ENCODE results near the gene THBS1. TPM values are rescaled to one million over a fixed set of nuclear protein-coding genes. Genes with fewer than 3 reads are reported as not detected.

The THBS1 gene
- total RNA-seq, 2 donors from 2014 or later: 13.9 to 16.5 TPM

- H3K4me3 ChIP-seq (ENCODE audit: low read length): no peak overlapping the region
- Mint-ChIP-seq H3K9me3 (peaks cover 17% of the 10 kb centered on the region), H3K4me1 (no peaks in the 10 kb centered on the region), H3K27me3 (ENCODE audit: insufficient read depth) (no peaks in the 10 kb centered on the region), H3K4me3 (no peak overlapping the region), H3K27ac (no peak overlapping the region), H3K36me3 (ENCODE audit: low read depth) (no peaks in the 10 kb centered on the region)
- no peak for TF ChIP-seq CTCF (conservative IDR thresholded peaks at IDR 0.05)
- H3K4me1 ChIP-seq (ENCODE audit: control insufficient read depth, insufficient read depth, low read length): no peaks in the 10 kb centered on the region
- H3K36me3 ChIP-seq (ENCODE audit: control insufficient read depth, insufficient read depth, low read length): no peaks in the 10 kb centered on the region
- H3K9me3 ChIP-seq (ENCODE audit: control insufficient read depth, low read length): peaks cover 15% of the 10 kb centered on the region
- WGBS, 2 experiments (ENCODE audit: insufficient coverage in 1 of 2, insufficient read length in 1 of 2): 93 to 100% methylated on average over 1 of the region's 2 CpGs
- DNase-seq: no peak
- no peak overlapping the region for H3K9ac ChIP-seq (ENCODE audit: extremely low read depth, low read length, poor library complexity, severe bottlenecking)
- H3K27me3 ChIP-seq (ENCODE audit: control insufficient read depth, insufficient read depth, low read length, poor library complexity, severe bottlenecking): no peaks in the 10 kb centered on the region
- H3K27ac ChIP-seq (ENCODE audit: low read depth, low read length): no peak overlapping the region
Measured at GRCh38 chr15:39608185-39609139, 27.6 kb downstream of the THBS1 start.

- no peak for DNase-seq
- H3K9ac ChIP-seq (ENCODE audit: extremely low read depth, low read length, poor library complexity, severe bottlenecking): no peak overlapping the region
- TF ChIP-seq CTCF (conservative IDR thresholded peaks at IDR 0.05): no peak
- Mint-ChIP-seq H3K4me3 (no peak overlapping the region), H3K27ac (no peak overlapping the region), H3K27me3 (ENCODE audit: insufficient read depth) (no peaks in the 10 kb centered on the region), H3K9me3 (peaks cover 20% of the 10 kb centered on the region), H3K36me3 (ENCODE audit: low read depth) (no peaks in the 10 kb centered on the region), H3K4me1 (no peaks in the 10 kb centered on the region)
- H3K27me3 ChIP-seq (ENCODE audit: control insufficient read depth, insufficient read depth, low read length, poor library complexity, severe bottlenecking): no peaks in the 10 kb centered on the region
- H3K9me3 ChIP-seq (ENCODE audit: control insufficient read depth, low read length): peaks cover 22% of the 10 kb centered on the region
- no peaks in the 10 kb centered on the region for H3K4me1 ChIP-seq (ENCODE audit: control insufficient read depth, insufficient read depth, low read length)
- H3K36me3 ChIP-seq (ENCODE audit: control insufficient read depth, insufficient read depth, low read length): no peaks in the 10 kb centered on the region
- whole genome bisulfite sequencing, 2 experiments (ENCODE audit: insufficient coverage in 1 of 2, insufficient read length in 1 of 2): 83 to 94% methylated on average over 3 to 4 of the region's 4 CpGs
- H3K4me3 ChIP-seq (ENCODE audit: low read length): no peak overlapping the region
- no peak overlapping the region for H3K27ac ChIP-seq (ENCODE audit: low read depth, low read length)
Measured at GRCh38 chr15:39609166-39609916, 28.5 kb downstream of the THBS1 start.

GRCh38 chr15:39610665-39611064 lies 29.8 kb downstream of the THBS1 start:
- Histone ChIP-seq H3K27me3 (ENCODE audit: control insufficient read depth, insufficient read depth, low read length, poor library complexity, severe bottlenecking) (no peaks in the 10 kb centered on the region), H3K4me3 (ENCODE audit: low read length) (no peak overlapping the region), H3K36me3 (ENCODE audit: control insufficient read depth, insufficient read depth, low read length) (no peaks in the 10 kb centered on the region), H3K9me3 (ENCODE audit: control insufficient read depth, low read length) (peaks cover 22% of the 10 kb centered on the region), H3K4me1 (ENCODE audit: control insufficient read depth, insufficient read depth, low read length) (no peaks in the 10 kb centered on the region), H3K27ac (ENCODE audit: low read depth, low read length) (no peak overlapping the region), H3K9ac (ENCODE audit: extremely low read depth, low read length, poor library complexity, severe bottlenecking) (no peak overlapping the region)
- Mint-ChIP-seq H3K36me3 (ENCODE audit: low read depth) (no peaks in the 10 kb centered on the region), H3K27me3 (ENCODE audit: insufficient read depth) (no peaks in the 10 kb centered on the region), H3K4me1 (no peaks in the 10 kb centered on the region), H3K27ac (no peak overlapping the region), H3K4me3 (no peak overlapping the region), H3K9me3 (peaks cover 23% of the 10 kb centered on the region)
- no peak for TF ChIP-seq CTCF (conservative IDR thresholded peaks at IDR 0.05)
- DNase-seq: no peak
